Lower leg skin (tissue), 3 donors: Measurements from ENCODE around the gene CD207.

Source experiments
- CTCF ChIP-seq, 3 donors: fragments of 450-650 bp; IDR thresholded peaks; one replicate each; pipeline ENCODE4 v1.5.1; 2016; ENCODE audit warnings: antibody characterized with exemption in 3 of 3, mild to moderate bottlenecking in 3 of 3, moderate library complexity in 2 of 3
- POLR2A ChIP-seq, 2 donors: fragments of 450-650 bp; IDR thresholded peaks; one replicate each; pipeline ENCODE4 v1.6.1; 2016 to 2017; ENCODE audit warnings: antibody characterized with exemption in 2 of 2, mild to moderate bottlenecking in 1 of 2, moderate library complexity in 1 of 2

GRCh38 chr2:70795164-70795995, 40.2 kb downstream of the CD207 start:
- TF ChIP-seq CTCF (IDR thresholded peaks at IDR 0.05) = no peak
- no peak for TF ChIP-seq POLR2A (IDR thresholded peaks at IDR 0.05)
